GM23248 (cell line): ENCODE measurements around the gene C14orf119. TPM values are rescaled to one million over a fixed set of nuclear protein-coding genes. Genes with fewer than 3 reads are reported as not detected.

Experiments
- DNase-seq: peaks from one replicate; pipeline ENCODE4 v3.0.0-alpha.2; 2015
- H2AFZ ChIP-seq: fragments of 200-600 bp; sonication (generic); 2 replicates; pipeline ENCODE4 v1.6.1; 2016; ENCODE audit warnings: antibody characterized with exemption
- H3F3A ChIP-seq: fragments of 200-600 bp; sonication (generic); 2 replicates; pipeline ENCODE4 v1.6.1; 2016; ENCODE audit warnings: mild to moderate bottlenecking, antibody characterized with exemption, mixed run types; ENCODE audit not compliant: insufficient read depth
- H3K27ac ChIP-seq: fragments of 200-600 bp; sonication (generic); 2 replicates; pipeline ENCODE4 v1.5.1; 2016; ENCODE audit warnings: mild to moderate bottlenecking
- H3K27me3 ChIP-seq: fragments of 200-600 bp; sonication (generic); replicated peaks from 2 replicates; pipeline ENCODE4 v1.6.1; 2016; ENCODE audit warnings: mild to moderate bottlenecking; ENCODE audit not compliant: insufficient read depth
- H3K36me3 ChIP-seq: fragments of 200-600 bp; sonication (generic); 2 replicates; pipeline ENCODE4 v1.6.1; 2016; ENCODE audit warnings: low read depth, mild to moderate bottlenecking
- H3K4me1 ChIP-seq: fragments of 200-600 bp; sonication (generic); 2 replicates; pipeline ENCODE4 v1.6.1; 2016; ENCODE audit warnings: mild to moderate bottlenecking; ENCODE audit not compliant: insufficient read depth
- H3K4me2 ChIP-seq: fragments of 200-600 bp; sonication (generic); one replicate; pipeline ENCODE4 v1.6.1; 2016; ENCODE audit warnings: mild to moderate bottlenecking; ENCODE audit not compliant: unreplicated experiment
- H3K4me3 ChIP-seq: fragments of 200-600 bp; sonication (generic); 2 replicates; pipeline ENCODE4 v1.5.1; 2016; ENCODE audit warnings: mild to moderate bottlenecking
- H3K79me2 ChIP-seq: fragments of 200-600 bp; sonication (generic); 2 replicates; pipeline ENCODE4 v1.6.1; 2016; ENCODE audit warnings: mild to moderate bottlenecking; ENCODE audit not compliant: insufficient read depth
- H3K9ac ChIP-seq: fragments of 200-600 bp; sonication (generic); 2 replicates; pipeline ENCODE4 v1.6.1; 2016; ENCODE audit warnings: mild to moderate bottlenecking
- H3K9me2 ChIP-seq: fragments of 200-600 bp; sonication (generic); 2 replicates; pipeline ENCODE4 v1.6.1; 2016; ENCODE audit warnings: mixed run types, mild to moderate bottlenecking, moderate library complexity; ENCODE audit not compliant: insufficient read depth
- H3K9me3 ChIP-seq: fragments of 200-600 bp; sonication (generic); one replicate; pipeline ENCODE4 v1.6.1; 2017; ENCODE audit warnings: low read depth
- H4K20me1 ChIP-seq: fragments of 200-600 bp; sonication (generic); 2 replicates; pipeline ENCODE4 v1.6.0; 2016; ENCODE audit not compliant: insufficient read depth
- EZH2 ChIP-seq: fragments of 200-600 bp; sonication (generic); IDR thresholded peaks from 2 replicates; pipeline ENCODE4 v1.6.1; 2018; ENCODE audit warnings: antibody characterized with exemption, mild to moderate bottlenecking; ENCODE audit not compliant: insufficient read depth, poor library complexity, severe bottlenecking
- EZH2phosphoT487 ChIP-seq: fragments of 200-600 bp; sonication (generic); IDR thresholded peaks from 2 replicates; pipeline ENCODE4 v1.6.1; 2018; ENCODE audit warnings: antibody characterized with exemption, moderate library complexity, mild to moderate bottlenecking, low read depth; ENCODE audit not compliant: insufficient read depth
- WGBS, 2 experiments: methylation state at CpG; one replicate each; pipeline ENCODE4 v1.1.6; 2015 to 2017; ENCODE audit warnings: low lambda C conversion rate in 2 of 2, low coverage in 1 of 2; ENCODE audit errors: missing lambda C conversion rate in 2 of 2; 5-methylcytosine and 5-hydroxymethylcytosine counted together
- in situ Hi-C: fragments of 300-500 bp; cut with MboI; formaldehyde crosslinking; loops from 2 replicates; pipeline ENCODE4 v1.15.0; 2020
- polyA plus RNA-seq: library from polyadenylated mRNA; unstranded; fragments of >200 nt; fragmentation: Nextera tagmentation; extraction: Ambion mirVana; gene quantifications from 2 replicates; pipeline ENCODE4 v1.2.1, GENCODE V29; 2016
- total RNA-seq: library from RNA; depleted of rRNA; stranded (reverse); fragments of >200 nt; shearing (Covaris generic); gene quantifications from 2 replicates; pipeline ENCODE4 v1.2.3, GENCODE V29; 2014

Gene C14orf119
- total and polyA plus RNA-seq, 2 experiments from 2014 or later, result 48.7 to 166 TPM

DNA sequence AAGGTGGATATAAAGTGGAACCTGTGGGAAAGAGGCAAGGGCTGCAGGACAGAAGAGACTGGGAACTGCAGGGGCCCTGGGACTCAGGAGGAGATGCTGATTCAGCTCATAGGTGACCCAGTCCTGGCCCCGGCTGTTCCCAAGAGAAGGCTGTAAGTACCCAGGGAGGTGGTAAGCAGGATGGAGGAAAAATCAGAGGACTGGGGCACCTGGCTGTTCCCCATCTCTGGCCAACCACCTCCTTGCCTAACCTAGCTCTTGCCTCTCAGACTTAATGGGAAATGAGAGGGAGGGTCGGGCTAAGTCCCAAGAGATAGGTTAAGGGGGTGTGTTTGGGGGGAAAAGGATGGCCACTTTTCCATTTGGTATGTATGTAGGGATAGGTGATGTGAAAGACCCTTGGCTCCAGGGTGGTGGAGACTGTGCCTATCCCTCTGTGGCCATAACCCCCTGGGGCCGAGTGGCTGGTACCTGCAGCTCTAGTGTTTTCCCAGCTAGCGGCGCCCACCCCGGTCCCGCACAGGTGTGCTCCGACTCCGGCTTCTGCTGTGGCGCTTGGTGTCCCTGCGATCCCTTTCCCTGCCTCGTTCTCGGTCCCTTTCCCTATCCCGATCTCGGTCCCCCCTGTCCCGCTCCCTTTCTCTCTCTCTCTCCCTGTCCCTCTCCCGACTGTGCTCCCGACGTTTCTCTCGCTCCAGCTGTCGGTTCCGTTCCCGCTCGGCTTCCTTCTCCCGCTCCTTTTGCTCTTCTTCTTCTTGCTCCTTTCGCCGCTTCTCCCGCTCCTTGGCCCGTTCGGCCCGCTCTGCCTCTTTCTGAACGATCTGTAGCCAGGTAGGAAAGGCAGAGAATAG lies 36.4 kb upstream of the C14orf119 start:
- Histone ChIP-seq H3F3A (peaks cover 39% of the 10 kb centered on the region), H3K9me2 (no peaks in the 10 kb centered on the region), H4K20me1 (no peaks in the 10 kb centered on the region), H3K4me3 (no peak overlapping the region), H3K27me3 (no peaks in the 10 kb centered on the region), H3K4me1 (peaks cover 24% of the 10 kb centered on the region), H3K4me2 (no peak overlapping the region), H2AFZ (no peak overlapping the region), H3K9me3 (no peaks in the 10 kb centered on the region), H3K27ac (no peak overlapping the region), H3K79me2 (peaks cover 29% of the 10 kb centered on the region), H3K9ac (no peak overlapping the region), H3K36me3 (peaks cover 32% of the 10 kb centered on the region)
- in situ Hi-C loops, result no loop called here
- 84 to 88% methylated on average over 29 to 32 of the region's 32 CpGs for WGBS, 2 experiments
- no peak for TF ChIP-seq EZH2phosphoT487
- no peak for TF ChIP-seq EZH2
- DNase-seq, result no peak

DNA sequence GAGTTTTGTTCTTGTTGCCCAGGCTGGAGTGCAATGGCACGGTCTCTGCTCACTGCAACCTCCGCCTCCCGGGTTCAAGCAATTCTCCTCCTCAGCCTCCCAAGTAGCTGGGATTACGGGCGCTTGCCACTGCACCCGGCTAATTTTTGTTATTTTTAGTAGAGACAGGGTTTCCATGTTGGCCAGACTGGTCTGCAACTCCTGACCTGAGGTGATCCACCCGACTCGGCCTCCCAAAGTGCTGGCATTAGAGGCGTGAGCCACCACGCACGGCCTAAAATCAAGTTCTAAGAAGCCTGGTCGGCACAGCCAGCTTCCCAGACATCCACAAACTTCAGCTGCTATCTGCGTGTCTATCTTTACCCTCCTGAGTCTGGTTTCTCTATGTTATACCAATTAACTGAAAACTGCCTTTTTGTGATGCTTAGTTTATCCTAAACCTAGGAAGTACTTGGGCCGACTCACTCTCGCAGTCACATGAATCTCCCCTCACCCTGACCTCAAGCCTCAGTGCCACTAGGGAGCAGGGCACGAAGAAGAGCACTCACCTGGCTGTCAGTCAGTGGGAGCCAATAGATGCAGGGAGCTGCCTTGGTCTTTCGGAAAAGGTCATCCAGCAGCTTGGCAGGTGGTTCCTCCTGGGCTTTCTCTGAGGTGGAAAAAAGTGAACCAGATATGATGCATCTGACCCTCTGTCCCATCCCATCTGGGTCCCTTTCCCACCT lies 34.6 kb upstream of the C14orf119 start:
- H3K27me3 ChIP-seq, result no peaks in the 10 kb centered on the region
- H3K36me3 ChIP-seq, result peaks cover 50% of the 10 kb centered on the region
- H2AFZ ChIP-seq, result no peak overlapping the region
- peaks cover 47% of the 10 kb centered on the region for H3K79me2 ChIP-seq
- no peak overlapping the region for H3K27ac ChIP-seq
- no peaks in the 10 kb centered on the region for H3K9me3 ChIP-seq
- H3K4me3 ChIP-seq, result no peak overlapping the region
- DNase-seq, result no peak
- H3K4me2 ChIP-seq, result no peak overlapping the region
- H3K9me2 ChIP-seq, result no peaks in the 10 kb centered on the region
- peaks cover 24% of the 10 kb centered on the region for H3K4me1 ChIP-seq
- no peaks in the 10 kb centered on the region for H4K20me1 ChIP-seq
- in situ Hi-C loops, result no loop called here
- H3K9ac ChIP-seq, result no peak overlapping the region
- WGBS, 2 experiments, result 92 to 96% methylated on average over 15 to 17 of the region's 17 CpGs
- H3F3A ChIP-seq, result peaks cover 57% of the 10 kb centered on the region
- no peak for TF ChIP-seq EZH2phosphoT487
- TF ChIP-seq EZH2, result no peak

DNA sequence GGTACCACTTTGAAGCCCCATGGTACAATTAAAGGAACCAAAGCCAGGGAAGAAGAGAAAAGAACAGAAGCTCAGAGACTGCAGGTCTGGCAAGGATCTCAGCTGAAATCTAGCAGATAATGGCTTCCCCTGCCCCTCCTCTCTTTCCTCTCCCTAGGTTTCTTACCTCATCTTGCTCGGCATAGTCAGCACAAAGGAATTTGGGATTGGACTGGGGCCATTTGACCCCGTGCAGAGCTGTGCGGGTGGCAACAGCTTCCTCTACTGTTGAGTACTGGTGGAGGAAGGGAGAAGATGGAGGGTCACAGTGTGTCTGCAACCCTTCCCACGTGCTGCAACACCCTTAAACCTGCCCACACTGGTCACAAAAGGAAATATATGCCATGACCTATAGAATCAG lies 33.3 kb upstream of the C14orf119 start:
- Histone ChIP-seq H3K9me3 (no peaks in the 10 kb centered on the region), H2AFZ (no peak overlapping the region), H3K79me2 (peaks cover 61% of the 10 kb centered on the region), H3F3A (peaks cover 63% of the 10 kb centered on the region), H3K9me2 (no peaks in the 10 kb centered on the region), H3K4me3 (no peak overlapping the region), H3K36me3 (peaks cover 63% of the 10 kb centered on the region), H3K9ac (no peak overlapping the region; the same call in 1 of the 2 replicates), H3K27me3 (no peaks in the 10 kb centered on the region), H3K4me1 (peaks cover 16% of the 10 kb centered on the region), H3K4me2 (peak overlapping the region; percentile 15), H3K27ac (peak overlapping the region; percentile 61), H4K20me1 (no peaks in the 10 kb centered on the region)
- DNase-seq, result peak; percentile 89
- 1 to 5% methylated on average over 4 of the region's 4 CpGs for WGBS, 2 experiments
- in situ Hi-C loops, result no loop called here
- TF ChIP-seq EZH2phosphoT487, result no peak
- no peak for TF ChIP-seq EZH2

DNA sequence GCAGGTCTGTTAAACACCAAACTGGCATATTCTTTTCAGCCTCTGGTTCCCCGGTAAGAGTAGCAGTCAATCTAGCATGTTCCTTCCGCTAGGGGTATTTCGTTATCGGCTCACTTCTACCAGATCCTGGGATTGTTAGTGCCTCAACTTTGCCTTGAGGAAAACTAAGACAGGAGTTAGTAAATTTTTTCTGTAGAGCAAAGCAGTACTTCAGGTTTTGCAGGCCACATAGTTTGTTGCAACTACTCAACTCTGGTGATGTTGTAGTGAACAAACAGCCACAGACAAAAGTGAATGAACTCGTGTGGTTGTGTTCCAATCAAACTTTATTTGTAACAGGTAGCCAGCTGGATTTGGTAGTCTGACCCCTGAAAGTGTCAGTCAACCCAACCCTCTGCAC lies 31.7 kb upstream of the C14orf119 start:
- Histone ChIP-seq H3K4me2 (no peak overlapping the region), H3F3A (peaks cover 62% of the 10 kb centered on the region), H3K27me3 (no peaks in the 10 kb centered on the region), H3K9me3 (no peaks in the 10 kb centered on the region), H3K79me2 (peaks cover 77% of the 10 kb centered on the region), H3K4me1 (peaks cover 21% of the 10 kb centered on the region), H2AFZ (no peak overlapping the region), H3K4me3 (no peak overlapping the region), H3K36me3 (peaks cover 67% of the 10 kb centered on the region), H3K9me2 (no peaks in the 10 kb centered on the region), H3K27ac (0 out of 2 replicates have a peak overlapping the region, but pooled peaks have one; percentile 61), H3K9ac (no peak overlapping the region), H4K20me1 (peaks cover 3% of the 10 kb centered on the region; the same call in 1 of the 2 replicates)
- WGBS, 2 experiments, result 88 to 92% methylated on average over 5 of the region's 5 CpGs
- in situ Hi-C loops, result no loop called here
- TF ChIP-seq EZH2phosphoT487, result no peak
- TF ChIP-seq EZH2, result no peak
- no peak for DNase-seq
